ENCODE results near the gene EIF4G2.
"Not testable (repeated sequence)": the region's sequence is repeated elsewhere in the genome, so short reads cannot be mapped to it uniquely, and the experiment has no call there.

The EIF4G2 gene

GRCh38 chr11:10846660-10847059 lies 37.9 kb upstream of the EIF4G2 start:
- no peak for DNase-seq (ENCODE audit: low read depth)
- TF ChIP-seq, protein P1, sequence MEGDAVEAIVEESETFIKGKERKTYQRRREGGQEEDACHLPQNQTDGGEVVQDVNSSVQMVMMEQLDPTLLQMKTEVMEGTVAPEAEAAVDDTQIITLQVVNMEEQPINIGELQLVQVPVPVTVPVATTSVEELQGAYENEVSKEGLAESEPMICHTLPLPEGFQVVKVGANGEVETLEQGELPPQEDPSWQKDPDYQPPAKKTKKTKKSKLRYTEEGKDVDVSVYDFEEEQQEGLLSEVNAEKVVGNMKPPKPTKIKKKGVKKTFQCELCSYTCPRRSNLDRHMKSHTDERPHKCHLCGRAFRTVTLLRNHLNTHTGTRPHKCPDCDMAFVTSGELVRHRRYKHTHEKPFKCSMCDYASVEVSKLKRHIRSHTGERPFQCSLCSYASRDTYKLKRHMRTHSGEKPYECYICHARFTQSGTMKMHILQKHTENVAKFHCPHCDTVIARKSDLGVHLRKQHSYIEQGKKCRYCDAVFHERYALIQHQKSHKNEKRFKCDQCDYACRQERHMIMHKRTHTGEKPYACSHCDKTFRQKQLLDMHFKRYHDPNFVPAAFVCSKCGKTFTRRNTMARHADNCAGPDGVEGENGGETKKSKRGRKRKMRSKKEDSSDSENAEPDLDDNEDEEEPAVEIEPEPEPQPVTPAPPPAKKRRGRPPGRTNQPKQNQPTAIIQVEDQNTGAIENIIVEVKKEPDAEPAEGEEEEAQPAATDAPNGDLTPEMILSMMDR (conservative IDR thresholded peaks at IDR 0.05; ENCODE audit: low read depth, low read length) = no peak
- H3K4me3 ChIP-seq (ENCODE audit: low read depth, low read length) = no peak overlapping the region

DNA sequence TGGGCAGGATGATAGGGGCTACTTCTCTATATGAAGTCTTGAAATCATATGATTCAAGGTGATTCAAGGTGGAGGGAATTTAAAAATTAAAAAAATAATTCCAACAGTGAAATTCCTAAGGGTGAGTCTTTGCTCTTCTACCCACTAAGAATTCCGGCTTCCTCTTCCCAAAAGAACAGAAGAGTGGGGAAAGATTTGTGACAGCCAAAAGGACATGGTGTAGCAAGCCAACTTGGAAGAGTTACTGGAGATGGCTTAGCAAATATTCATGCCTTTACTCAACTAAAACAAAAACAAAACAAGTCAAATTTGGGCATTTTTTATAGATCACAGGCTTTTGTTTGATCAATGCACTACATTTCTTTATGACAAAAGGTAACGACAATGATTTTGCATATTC lies 36.9 kb upstream of the EIF4G2 start:
- TF ChIP-seq, protein P1 (conservative IDR thresholded peaks at IDR 0.05; ENCODE audit: low read depth, low read length) = no peak
- no peak overlapping the region for H3K4me3 ChIP-seq (ENCODE audit: low read depth, low read length)
- DNase-seq (ENCODE audit: low read depth) = no peak

DNA sequence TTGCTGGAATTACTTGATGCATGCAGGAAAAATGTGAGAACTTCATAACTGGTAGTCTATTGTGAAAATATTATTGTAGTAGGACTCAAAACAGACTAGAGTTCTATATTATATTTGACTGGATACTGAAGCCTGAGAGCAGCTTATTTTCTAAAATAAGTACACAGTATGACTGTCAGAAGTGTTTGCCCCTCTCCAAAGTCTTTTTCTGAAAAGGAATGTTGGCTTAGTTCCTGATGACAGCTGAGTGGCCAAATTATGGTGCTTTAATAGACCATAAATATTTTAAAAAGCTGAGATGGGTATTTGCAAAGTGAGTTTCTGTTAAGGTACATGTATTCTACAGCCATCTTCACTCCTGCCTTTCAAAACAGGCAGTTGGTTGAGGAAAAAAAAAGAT lies 36.1 kb upstream of the EIF4G2 start:
- H3K4me3 ChIP-seq (ENCODE audit: low read depth, low read length) = no peak overlapping the region
- no peak for DNase-seq (ENCODE audit: low read depth)
- TF ChIP-seq, protein P1 (conservative IDR thresholded peaks at IDR 0.05; ENCODE audit: low read depth, low read length) = no peak

GRCh38 chr11:10844356-10844755 lies 35.6 kb upstream of the EIF4G2 start:
- no peak for DNase-seq (ENCODE audit: low read depth)
- H3K4me3 ChIP-seq (ENCODE audit: low read depth, low read length) = no peak overlapping the region
- TF ChIP-seq, protein P1 (conservative IDR thresholded peaks at IDR 0.05; ENCODE audit: low read depth, low read length) = no peak

DNA sequence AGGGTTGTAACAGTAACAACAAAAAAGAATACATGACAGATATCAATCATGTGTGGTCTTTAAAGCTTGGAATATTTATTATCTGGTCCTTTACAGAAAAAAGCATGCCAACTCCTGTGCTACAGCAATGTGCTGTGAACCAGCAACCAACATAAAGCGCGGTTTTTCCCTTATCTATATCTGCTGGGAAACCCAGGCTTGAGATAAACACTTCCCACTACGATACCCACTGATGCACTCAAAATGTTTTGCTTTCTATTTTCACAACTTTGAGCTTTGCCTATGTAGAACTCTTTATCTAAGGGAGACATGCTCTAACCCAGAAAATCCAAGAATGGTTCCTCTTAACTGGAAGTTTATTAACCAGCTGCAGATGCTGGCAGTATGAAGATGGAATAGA lies 30.2 kb upstream of the EIF4G2 start:
- no peak overlapping the region for H3K4me3 ChIP-seq (ENCODE audit: low read depth, low read length)
- TF ChIP-seq, protein P1 (conservative IDR thresholded peaks at IDR 0.05; ENCODE audit: low read depth, low read length) = no peak
- DNase-seq (ENCODE audit: low read depth) = no peak

- TF ChIP-seq, protein P1 (conservative IDR thresholded peaks at IDR 0.05; ENCODE audit: low read depth, low read length) = no peak
- no peak for DNase-seq (ENCODE audit: low read depth)
- no peak overlapping the region for H3K4me3 ChIP-seq (ENCODE audit: low read depth, low read length)
Measured at GRCh38 chr11:10838083-10838482, 29.4 kb upstream of the EIF4G2 start.

GRCh38 chr11:10836884-10837283 lies 28.2 kb upstream of the EIF4G2 start:
- DNase-seq (ENCODE audit: low read depth); H3K4me3 ChIP-seq (ENCODE audit: low read depth, low read length): not testable (repeated sequence)

- TF ChIP-seq, protein P1 (conservative IDR thresholded peaks at IDR 0.05; ENCODE audit: low read depth, low read length) = no peak
- no peak overlapping the region for H3K4me3 ChIP-seq (ENCODE audit: low read depth, low read length)
- no peak for DNase-seq (ENCODE audit: low read depth)
Measured at GRCh38 chr11:10829139-10829538, 20.4 kb upstream of the EIF4G2 start.
